Stimulated activated CD4-positive, alpha-beta T cell treated with anti-CD3 and anti-CD28 coated beads, Interleukin-4, amount 100 ng/mL, for 24 hours (primary cell): ENCODE measurements around the gene PLEKHA7.
"Not testable (repeated sequence)": the region's sequence is repeated elsewhere in the genome, so short reads cannot be mapped to it uniquely, and the experiment has no call there.

ENCODE experiments used
- DNase-seq: peaks from one replicate; pipeline ENCODE4 v3.0.0-alpha.2; 2020

Gene PLEKHA7

DNA sequence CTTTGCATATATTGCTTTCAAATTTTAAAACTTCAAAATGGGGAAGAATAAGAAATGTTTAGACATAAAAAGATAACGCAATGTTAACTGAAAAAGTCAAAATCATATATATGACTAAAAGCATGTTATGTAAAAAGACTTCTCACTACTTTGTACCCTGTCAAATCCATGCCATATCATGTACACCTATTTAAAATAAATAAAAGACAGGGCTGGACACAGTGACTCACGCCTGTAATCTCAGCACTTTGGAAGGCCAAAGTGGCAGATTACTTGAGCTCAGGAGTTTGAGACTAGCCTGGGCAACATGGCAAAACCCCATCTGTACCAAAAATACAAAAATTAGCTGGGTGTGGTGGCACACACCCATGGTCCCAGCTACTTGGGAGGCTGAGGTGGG is 109.5 kb downstream of the PLEKHA7 start:
- DNase-seq, result not testable (repeated sequence)

DNA sequence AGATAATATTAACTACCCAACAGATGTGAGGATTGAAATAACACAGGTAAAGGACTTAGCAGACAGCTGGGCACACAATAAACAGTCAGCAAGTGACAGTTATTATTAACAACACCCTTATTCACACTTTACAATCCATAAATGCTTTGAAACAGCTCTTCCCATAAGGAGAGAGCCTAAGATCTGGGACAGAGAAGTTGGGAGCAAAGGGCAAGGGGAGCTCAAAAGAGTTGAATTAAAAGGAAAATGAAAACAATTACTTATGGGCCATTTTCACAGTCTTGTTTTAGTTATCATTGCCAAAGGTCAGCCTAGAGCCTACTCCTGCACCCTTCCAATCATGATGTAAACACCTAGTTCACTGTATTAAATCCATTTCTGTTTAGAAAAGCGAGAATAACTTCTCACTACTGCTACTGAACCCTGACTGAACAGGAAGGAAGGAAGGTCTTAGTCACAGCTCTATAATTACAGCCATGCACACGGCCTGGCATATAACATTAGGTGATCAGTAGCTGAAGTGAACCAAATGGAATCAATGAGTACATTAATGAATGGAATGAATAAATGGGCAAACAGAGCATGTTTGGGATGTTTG is 111.3 kb downstream of the PLEKHA7 start:
- DNase-seq, result peak; percentile 12

DNA sequence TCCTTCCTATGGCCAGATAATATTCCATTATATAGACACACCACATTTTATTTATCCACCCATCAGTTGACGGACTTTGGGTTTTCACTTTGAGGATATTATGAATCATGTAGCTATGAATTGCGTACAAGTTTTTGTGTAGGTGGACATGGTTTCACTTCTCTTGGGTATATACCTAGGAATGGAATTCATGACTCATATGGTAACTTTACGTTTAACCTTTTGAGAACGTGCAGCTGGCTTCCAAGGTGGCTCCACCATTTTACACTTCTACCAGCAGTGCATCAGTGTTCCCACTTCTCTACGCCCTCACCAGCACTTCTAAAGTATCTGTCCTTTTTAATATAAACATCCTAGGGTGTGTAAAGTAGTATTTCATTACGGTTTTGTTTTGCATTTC is 112.0 kb downstream of the PLEKHA7 start:
- peak; percentile 52 for DNase-seq

DNA sequence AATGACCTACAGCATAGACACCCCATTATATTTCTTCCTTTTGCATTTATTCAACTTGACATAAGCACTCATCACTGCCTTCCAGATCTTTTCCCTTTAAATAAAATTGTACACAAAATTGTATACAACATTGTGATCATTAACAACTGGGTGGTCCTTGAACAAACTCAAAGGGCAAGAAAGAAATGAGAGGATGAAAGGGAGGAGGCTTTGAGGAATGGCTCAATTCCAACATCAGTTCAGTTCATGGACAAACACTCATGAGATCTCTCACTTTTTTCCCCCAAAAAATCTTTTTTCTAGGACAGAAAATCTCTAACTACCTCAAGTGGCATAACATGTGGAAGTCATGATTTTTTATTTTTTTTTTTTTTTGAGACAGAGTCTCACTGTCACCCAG is 113.7 kb downstream of the PLEKHA7 start:
- no peak for DNase-seq

DNA sequence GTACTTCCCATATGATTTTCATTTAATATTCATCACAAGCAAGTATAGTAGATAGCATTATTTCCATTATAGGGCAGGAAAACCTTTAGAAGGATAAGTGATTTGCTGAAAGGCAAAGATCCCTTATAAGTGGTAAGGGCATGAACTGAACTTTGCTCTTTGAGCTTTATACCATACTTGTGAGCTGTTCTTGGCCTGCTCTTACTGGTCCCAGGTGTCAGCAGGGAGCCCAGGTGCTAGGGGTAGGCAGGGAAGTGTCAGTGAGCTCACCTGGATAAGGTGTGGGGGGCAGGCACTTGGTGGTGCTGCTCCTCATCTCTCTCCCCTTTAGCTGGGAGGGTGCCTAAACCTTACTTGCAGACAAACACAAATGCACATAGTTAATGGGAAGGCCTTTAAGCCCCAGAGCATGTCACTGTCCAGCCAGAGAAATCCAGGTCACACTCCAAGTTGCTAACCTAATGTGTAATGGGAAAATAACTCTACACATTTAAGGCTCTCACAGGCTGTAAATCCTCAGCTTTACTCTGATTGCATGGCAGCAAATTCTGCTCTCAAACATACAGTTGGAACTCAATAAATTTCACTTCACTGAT is 114.4 kb downstream of the PLEKHA7 start:
- DNase-seq, result no peak

DNA sequence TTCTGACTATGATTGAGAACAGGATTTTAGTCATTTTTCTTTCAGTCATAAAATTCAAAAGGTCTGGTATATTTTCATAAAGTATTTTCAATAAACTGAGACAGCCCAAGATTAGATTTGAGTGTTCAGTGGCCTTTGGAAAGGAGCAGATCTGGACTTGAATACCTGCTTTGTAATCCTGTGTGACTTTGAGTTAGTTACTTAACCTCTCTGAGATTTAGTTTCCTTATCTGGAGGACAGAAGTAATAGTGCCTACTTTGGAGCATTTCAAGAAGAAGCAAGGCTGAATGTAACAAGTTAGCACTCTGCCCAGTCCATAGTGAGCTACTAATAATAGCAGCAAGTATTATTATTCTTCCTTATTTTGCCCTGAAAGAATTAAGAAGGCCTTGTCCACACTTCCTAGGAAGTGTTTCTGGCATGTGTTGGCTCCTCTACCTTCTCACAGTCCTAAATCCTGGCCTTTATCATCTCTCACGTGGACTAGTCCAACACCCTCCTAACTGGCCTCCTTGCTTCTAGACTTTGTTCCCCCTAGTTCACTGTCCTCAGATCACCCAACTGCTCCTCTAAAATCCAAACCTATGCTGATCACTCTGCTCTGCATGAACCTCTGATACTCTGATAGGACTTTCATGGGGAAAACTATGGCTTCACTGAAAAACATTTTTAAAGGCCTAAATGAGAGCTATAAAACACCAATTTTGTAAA is 115.8 kb downstream of the PLEKHA7 start:
- DNase-seq, result no peak

DNA sequence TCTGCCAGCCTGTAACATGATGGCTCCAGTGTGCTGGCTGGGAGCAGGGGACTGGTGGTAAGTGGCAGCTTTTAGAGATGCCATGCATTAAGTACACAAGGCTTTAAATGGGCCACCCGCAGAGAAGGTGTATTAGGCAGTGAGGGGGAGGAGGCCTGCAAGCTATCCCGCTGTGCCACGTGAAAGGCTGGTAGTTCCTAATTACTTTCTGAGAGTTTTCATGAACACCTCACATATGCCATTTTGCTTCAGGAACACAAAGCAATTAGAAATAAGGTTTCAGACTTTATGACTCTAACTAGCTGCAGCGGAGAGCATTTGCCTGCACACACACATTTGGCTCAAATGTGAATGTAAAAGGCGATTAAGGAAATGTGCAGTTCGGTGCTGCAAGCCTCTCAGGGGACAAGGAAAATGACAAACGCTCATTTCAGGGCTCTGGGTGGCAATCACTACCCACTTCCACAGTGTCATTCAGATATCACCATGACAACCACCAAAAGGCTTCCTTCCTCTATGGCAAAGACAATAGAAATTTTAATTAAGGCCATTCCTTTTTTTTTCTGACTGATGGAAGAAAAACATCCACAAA is 116.6 kb downstream of the PLEKHA7 start:
- DNase-seq, result no peak

DNA sequence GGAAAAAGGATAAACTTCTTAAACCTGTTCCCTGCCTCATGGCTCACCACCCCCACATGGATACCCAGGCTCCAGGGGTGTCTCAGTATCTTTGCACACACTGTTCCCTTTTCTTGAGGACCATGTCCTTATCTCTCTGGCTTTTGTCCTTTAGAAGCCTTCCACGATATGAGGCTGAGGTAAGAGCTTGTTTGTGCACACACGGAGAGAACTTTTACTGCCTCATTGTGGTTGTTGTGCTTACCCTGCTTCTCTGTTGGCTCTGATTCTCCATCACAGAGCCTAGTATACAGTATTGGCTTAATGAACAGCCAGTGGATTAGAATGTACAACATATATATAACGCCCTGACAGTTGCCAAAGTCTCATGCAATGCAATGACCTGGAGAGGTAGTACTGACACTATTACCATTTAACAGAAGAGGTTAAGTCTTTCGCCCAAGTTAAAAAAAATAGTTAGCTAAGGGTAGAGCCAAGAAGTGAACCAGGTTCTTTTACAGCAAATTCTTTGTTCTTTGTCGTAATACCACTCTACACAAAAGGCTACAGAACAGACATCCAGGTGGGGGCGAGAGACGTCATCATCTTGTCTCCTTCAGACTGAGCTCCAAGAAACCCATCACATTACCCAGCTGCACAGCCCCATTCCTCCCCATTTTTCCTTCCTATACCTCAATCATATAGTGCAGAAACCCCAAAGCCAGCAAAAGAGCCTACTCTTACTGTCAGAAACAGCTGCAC is 117.3 kb downstream of the PLEKHA7 start:
- DNase-seq, result no peak

DNA sequence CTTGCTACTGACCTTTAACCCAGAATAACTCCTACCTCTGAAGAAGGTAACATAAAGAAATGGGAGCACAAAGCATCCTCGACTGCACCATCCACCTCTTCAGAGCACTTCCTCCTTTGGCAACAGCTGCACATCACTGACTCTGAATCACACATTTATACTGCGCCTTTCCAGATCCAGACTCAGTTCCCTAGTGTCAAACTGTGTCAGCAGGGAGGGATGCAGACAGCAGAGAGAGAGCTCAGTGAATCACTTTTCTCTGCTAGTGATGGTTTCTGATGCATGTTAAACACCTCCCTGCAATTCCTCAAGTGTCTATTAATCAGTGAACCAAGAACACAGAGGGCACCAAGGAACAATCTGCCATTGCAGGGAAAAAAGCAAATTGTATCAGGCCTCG is 118.9 kb downstream of the PLEKHA7 start:
- no peak for DNase-seq

DNA sequence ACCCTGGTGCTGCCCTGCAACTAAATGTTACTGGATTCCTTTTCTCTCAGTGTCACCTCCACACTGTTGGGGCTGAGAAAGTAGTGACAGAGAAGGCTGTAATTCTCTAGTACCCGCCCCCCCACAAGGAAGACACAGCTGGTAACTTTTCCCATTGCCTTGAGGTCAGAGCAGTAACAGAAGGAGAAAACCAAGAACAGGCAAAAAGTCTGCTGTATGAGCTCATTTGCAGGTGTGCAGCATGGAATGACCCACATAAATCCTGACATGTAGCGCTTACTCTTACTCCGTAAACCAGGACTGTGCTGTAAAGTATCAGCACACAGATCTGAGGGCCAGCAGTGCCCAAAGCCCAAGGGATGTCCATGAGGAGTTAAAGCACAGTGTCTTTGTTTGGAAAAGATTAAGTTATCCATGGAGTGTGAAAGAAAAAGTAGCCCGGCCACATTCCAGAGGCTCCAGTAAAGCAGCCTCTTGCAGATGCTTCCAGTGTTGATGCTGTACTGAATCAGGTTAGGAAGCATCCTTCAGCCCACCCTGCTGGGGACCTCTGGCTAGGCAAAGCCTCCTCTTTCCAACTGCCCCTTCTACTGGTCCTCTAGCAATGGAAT is 120.7 kb downstream of the PLEKHA7 start:
- no peak for DNase-seq

DNA sequence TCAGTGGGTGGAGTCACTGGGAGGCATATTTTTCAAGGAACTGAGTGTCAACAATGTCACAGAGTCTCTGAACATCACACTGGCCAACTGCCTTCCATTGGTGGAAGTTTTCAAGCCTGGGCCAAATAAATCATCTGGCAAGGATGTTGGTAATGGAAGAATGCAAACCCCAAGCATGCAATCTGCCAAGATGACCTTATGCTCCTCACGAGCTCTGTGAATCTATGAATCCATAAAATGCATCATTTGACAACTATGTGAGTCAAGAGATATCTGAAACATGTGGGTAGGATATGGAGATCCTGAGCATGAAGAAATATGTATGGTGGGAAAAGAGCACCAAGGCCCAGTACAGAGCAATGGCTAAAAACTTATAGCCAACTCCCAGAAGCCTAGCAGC is 122.2 kb downstream of the PLEKHA7 start:
- DNase-seq, result no peak

DNA sequence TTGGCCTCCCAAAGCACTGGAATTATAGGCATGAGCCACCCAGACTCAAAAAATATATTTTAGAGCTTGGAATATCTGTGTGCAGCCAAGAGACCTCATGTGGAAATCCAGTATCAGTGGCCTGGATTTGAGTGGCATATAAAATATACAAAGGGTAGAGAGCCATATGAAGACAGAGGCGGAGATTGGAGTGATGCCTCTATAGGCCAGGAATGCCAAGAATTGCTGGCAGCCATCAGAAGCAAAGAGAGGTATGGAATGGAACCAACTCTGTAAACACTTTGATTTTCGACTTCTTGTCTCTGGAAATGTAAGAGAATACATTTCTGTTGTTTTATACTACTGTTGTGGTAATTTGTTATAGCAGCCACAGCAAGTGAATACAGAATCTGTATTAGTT is 123.0 kb downstream of the PLEKHA7 start:
- DNase-seq, result no peak

DNA sequence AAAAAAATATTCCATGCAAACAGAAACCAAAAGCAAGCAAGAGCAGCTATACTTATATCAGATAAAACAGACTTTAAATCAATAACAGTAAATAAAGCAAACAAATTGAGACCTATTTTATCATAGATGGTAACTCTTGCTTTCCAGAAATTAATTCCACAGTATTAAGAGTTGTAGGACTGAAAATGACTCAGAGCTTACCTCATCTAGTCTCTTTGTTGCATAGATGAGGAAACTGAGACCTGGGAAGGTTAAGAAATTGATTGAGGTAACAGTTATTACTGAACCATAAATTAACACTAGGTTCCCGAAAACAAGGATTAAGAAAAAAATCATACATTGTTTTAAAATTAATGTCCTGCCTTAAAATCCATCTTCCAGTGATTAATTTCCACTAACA is 123.8 kb downstream of the PLEKHA7 start:
- DNase-seq, result no peak

DNA sequence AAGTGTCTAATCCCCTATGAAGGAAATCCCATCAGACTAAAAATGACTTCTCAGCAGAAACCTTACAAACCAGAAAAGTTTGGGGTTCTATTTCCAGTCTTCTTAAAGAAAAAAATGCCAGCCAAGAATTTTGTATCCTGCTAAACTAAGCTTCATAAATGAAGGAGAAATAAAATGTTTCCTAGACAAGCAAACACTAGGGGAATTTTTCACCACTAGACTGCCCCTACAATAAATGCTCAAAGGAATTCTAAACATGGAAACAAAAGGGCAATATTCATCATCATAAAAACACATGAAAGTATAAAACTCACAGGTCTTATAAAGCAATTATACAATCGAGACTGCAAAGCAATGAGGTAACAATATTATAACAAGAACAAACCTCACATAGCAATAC is 124.3 kb downstream of the PLEKHA7 start:
- DNase-seq, result no peak

DNA sequence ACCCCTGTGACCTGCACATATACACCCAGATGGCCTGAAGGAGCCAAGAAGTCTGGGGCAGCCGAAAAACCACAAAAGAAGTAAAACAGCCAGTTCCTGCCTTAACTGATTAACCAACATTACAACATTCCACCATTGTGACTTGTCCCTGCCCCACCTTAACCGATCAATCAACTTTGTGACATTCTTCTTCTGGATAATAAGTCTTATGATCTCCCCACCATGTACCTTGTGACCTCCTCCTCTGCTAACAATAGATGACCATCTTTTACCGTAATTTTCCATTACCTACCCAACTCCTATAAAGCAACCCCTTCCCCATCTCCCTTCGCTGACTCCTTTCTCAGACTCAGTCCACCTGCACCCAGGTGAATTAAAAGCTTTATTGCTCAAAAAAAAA is 125.2 kb downstream of the PLEKHA7 start:
- DNase-seq, result not testable (repeated sequence)

DNA sequence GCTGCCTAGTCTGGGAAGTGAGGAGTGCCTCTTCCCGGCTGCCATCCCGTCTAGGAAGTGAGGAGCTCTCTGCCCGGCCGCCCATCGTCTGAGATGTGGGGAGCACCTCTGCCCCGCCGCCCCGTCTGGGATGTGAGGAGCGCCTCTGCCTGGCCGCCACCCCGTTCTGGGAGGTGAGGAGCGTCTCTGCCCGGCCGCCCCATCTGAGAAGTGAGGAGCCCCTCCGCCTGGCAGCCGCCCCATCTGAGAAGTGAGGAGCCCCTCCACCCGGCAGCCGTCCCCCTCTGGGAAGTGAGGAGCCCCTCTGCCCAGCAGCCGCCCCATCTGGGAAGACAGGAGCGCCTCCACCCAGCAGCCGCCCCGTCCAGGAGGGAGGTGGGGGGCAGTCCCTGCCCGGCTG is 126.3 kb downstream of the PLEKHA7 start:
- not testable (repeated sequence) for DNase-seq

DNA sequence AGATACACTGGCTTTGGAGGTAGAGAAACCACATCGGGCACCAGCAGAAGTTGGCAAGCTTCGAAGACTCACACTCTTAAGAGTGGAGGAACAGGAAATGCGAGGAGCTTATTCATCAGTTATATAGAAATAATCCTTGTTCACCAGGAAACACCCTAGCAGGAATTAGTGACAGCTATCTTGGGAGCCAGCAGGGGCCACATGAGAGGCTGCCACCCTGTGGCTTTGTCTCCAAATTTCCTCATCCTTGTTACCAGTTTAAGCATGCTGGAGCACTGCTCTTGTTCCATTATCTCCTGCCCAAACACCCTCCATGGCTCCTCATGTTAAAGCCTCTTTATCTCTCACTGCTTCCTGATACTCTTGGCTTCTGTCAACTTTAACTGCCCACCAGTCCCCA is 131.0 kb downstream of the PLEKHA7 start:
- no peak for DNase-seq

DNA sequence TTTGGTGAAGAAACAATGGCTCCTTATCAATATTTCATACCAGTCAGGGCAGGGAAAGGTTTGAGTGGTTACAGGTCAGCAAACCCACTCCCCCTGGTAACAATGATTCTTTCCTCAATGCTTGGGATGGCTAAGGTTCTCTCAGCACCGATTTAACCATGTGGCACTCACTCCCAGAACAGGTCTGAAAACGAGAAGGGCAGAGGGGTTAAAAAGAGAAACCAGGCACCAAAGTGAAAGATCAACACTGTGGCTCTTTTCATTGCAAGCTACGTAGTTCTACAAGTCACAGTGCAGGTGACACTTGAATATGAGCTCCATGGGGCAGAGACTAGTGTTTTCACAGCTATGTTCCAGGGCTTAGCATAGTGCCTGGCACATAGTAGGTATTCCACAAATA is 132.4 kb downstream of the PLEKHA7 start:
- no peak for DNase-seq

DNA sequence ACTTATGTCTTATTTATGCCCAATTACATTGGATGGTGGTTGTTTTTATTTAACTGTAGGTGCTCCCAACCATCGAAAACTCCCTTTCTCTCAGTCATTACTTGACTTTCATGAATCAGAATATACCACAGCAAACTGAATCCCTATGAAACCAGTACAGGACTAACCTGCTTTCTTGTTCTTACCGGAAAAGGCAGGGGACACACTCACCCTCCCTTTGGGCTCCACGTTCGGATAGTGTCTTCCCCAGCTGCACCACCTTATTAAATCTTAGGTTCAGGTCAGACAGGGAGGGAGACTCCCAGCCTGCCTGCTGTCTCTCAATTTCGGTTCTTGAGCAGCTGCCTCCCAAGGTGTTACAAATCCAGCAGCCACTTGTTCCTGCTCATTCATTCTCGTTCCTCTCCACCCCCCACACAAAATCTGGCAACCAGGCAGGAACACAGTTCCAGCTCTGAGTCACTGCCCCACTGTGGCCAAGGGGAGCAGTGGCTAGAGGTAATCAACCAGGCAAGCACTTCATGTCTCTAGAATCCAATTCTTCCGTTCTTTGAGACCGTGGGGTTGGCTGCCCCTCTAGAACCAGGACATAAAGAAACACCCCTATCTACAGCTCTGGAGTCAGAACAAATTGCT is 133.0 kb downstream of the PLEKHA7 start:
- DNase-seq, result no peak

DNA sequence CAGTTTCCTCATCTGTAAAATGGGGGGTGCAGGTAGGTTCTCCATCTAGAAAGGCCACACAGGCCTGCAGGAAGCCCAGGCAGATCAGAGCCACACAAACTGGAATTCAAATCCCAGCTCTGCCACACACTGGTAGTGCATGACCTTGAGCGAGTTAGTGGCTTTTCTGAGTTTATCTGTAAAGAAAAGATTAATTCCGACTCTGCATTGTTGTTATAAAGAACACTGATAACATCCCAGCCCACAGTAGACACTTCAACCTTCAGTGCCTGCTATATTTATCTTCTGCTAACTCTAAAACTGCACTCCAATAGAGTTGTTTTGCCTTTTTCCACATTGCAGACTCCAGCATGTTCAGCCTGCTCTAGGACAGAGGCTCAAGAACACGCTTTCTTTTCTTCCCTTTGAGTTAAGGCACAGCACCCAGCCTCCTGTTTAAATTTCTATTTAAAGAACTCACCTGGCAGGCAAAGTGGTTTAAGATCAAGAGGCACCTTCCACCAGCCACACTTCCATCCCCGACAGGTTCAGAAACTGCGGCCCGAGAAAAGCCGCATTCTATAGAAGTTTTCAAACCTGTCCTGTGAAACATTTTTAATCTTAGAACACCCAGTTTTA is 133.9 kb downstream of the PLEKHA7 start:
- DNase-seq, result no peak

DNA sequence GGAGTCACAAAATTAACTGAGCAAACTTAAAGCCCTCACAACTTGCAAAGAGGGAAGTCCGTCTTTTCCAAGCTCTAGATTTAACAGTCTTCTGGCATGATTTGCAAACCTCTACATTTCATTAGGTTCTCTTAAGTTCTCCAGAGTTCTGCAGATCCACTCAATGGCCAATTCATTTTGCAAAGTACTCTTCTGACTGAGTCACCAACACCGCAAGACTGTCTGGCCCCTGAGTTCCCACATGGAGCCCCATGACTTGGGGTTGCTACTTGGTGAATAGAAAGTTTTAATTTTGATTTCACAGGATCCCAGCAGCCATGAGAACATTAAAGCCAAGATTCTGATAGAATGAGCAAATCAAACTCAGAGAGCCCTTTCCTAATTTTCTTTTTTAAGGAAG is 134.5 kb downstream of the PLEKHA7 start:
- DNase-seq, result no peak

DNA sequence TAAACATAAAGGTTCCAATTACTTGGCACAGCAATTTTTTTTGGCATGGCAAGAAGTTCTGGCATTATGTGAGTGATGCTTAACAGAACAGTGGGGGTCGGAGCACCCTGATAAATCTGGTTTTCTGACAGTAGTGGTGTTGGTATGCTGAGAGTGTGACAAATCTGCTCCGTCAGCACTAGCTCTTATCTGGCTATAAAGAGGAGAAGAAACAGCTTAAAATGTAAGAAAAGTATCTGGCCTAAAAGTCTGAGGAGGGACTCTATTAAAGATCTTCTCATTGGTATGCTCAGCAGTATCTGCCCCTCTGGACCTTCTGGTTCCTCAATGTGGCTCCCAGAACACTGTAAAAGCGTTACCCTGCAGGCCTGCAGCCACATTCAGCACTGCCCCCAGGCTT is 137.4 kb downstream of the PLEKHA7 start:
- no peak for DNase-seq
